ENCODE data around the gene CDHR3.

The CDHR3 gene

GRCh38 chr7:106021151-106022067 lies 58.3 kb downstream of the CDHR3 start:
- DNase-seq (ENCODE audit: extremely low spot score, insufficient read length, low read depth), result no peak
- no peak for FAIRE-seq

GRCh38 chr7:106022193-106022821 lies 59.2 kb downstream of the CDHR3 start:
- DNase-seq (ENCODE audit: extremely low spot score, insufficient read length, low read depth) (no peak), FAIRE-seq (peak; percentile 42)

GRCh38 chr7:106023369-106024322 lies 60.6 kb downstream of the CDHR3 start:
- DNase-seq (ENCODE audit: extremely low spot score, insufficient read length, low read depth) (no peak), FAIRE-seq (no peak)

- DNase-seq (ENCODE audit: extremely low spot score, insufficient read length, low read depth) (no peak), FAIRE-seq (no peak)
Observed at GRCh38 chr7:106026101-106026500, 63.0 kb downstream of the CDHR3 start.

- DNase-seq (ENCODE audit: extremely low spot score, insufficient read length, low read depth) (no peak), FAIRE-seq (no peak)
Observed at GRCh38 chr7:106029451-106029850, 66.4 kb downstream of the CDHR3 start.

GRCh38 chr7:106029941-106030340 lies 66.9 kb downstream of the CDHR3 start:
- FAIRE-seq, result no peak
- DNase-seq (ENCODE audit: extremely low spot score, insufficient read length, low read depth), result no peak

- FAIRE-seq (no peak), DNase-seq (ENCODE audit: extremely low spot score, insufficient read length, low read depth) (no peak)
Observed at GRCh38 chr7:106031300-106032035, 68.4 kb downstream of the CDHR3 start.

- no peak for DNase-seq (ENCODE audit: extremely low spot score, insufficient read length, low read depth)
- no peak for FAIRE-seq
Observed at GRCh38 chr7:106032295-106032694, 69.2 kb downstream of the CDHR3 start.

- DNase-seq (ENCODE audit: extremely low spot score, insufficient read length, low read depth) (no peak), FAIRE-seq (no peak)
Observed at GRCh38 chr7:106033735-106034134, 70.7 kb downstream of the CDHR3 start.

GRCh38 chr7:106034383-106034782 lies 71.3 kb downstream of the CDHR3 start:
- no peak for FAIRE-seq
- no peak for DNase-seq (ENCODE audit: extremely low spot score, insufficient read length, low read depth)

GRCh38 chr7:106035568-106035967 lies 72.5 kb downstream of the CDHR3 start:
- FAIRE-seq, result no peak
- no peak for DNase-seq (ENCODE audit: extremely low spot score, insufficient read length, low read depth)

GRCh38 chr7:106036004-106036403 lies 72.9 kb downstream of the CDHR3 start:
- DNase-seq (ENCODE audit: extremely low spot score, insufficient read length, low read depth), result no peak
- FAIRE-seq, result no peak

GRCh38 chr7:106037489-106038176 lies 74.6 kb downstream of the CDHR3 start:
- FAIRE-seq (no peak), DNase-seq (ENCODE audit: extremely low spot score, insufficient read length, low read depth) (no peak)

- DNase-seq (ENCODE audit: extremely low spot score, insufficient read length, low read depth) (no peak), FAIRE-seq (no peak)
Observed at GRCh38 chr7:106038289-106038688, 75.2 kb downstream of the CDHR3 start.

- FAIRE-seq (no peak), DNase-seq (ENCODE audit: extremely low spot score, insufficient read length, low read depth) (no peak)
Observed at GRCh38 chr7:106038916-106039315, 75.9 kb downstream of the CDHR3 start.

- no peak for DNase-seq (ENCODE audit: extremely low spot score, insufficient read length, low read depth)
- FAIRE-seq, result no peak
Observed at GRCh38 chr7:106039486-106040060, 76.5 kb downstream of the CDHR3 start.

GRCh38 chr7:106041140-106041717 lies 78.2 kb downstream of the CDHR3 start:
- DNase-seq (ENCODE audit: extremely low spot score, insufficient read length, low read depth) (peak; percentile 35), FAIRE-seq (peak; percentile 12)

- DNase-seq (ENCODE audit: extremely low spot score, insufficient read length, low read depth), result no peak
- no peak for FAIRE-seq
Observed at GRCh38 chr7:106042196-106042611, 79.1 kb downstream of the CDHR3 start.

All from GM18507 (cell line).